H1 (cell line): ENCODE results near the gene SMIM13. TPM values are rescaled to one million over a fixed set of nuclear protein-coding genes. Genes with fewer than 3 reads are reported as not detected.

ENCODE experiments used
- CTCF ChIA-PET: fragments of 300-600 bp; sonication (Branson Sonifier 250); formaldehyde crosslinking; loops from one replicate; lab custom pipeline; 2021; ENCODE audit not compliant: partially characterized antibody; lab: Charles Lee
- POLR2A ChIA-PET: fragments of 300-600 bp; sonication (Branson Sonifier 250); formaldehyde crosslinking; loops from one replicate; lab custom pipeline; 2021; ENCODE audit warnings: inconsistent platforms; ENCODE audit not compliant: partially characterized antibody; lab: Charles Lee
- DNase-seq, 2 experiments: peaks; one replicate each; pipeline versions ENCODE4 v3.0.0 to v3.0.0-alpha.2; 2010 to 2022; ENCODE audit warnings: low spot score in 2 of 2, low read depth in 1 of 2, mixed read lengths in 1 of 2
- FAIRE-seq: peaks from 2 replicates; lab custom pipeline; 2011; peaks lifted over from hg19 to GRCh38; lab: Jason Lieb, UNC
- H2AFZ ChIP-seq: 2 replicates; pipeline ENCODE4 v1.8.1; 2012; ENCODE audit warnings: low read length, inconsistent platforms
- H2AK5ac ChIP-seq: 2 replicates; pipeline ENCODE4 v1.6.1; 2013; ENCODE audit warnings: low read depth, low read length
- H2BK120ac ChIP-seq: replicated peaks from 2 replicates; pipeline ENCODE3; 2013; ENCODE audit warnings: low read depth, low read length, inconsistent platforms
- H2BK12ac ChIP-seq: 2 replicates; pipeline ENCODE4 v1.6.1; 2013; ENCODE audit warnings: low read depth, low read length
- H2BK15ac ChIP-seq: 2 replicates; pipeline ENCODE4 v1.6.1; 2013; ENCODE audit warnings: low read length
- H2BK20ac ChIP-seq: 2 replicates; pipeline ENCODE4 v1.6.1; 2013; ENCODE audit warnings: low read length
- H2BK5ac ChIP-seq: 2 replicates; pipeline ENCODE4 v1.6.1; 2013; ENCODE audit warnings: low read depth, low read length
- H3K14ac ChIP-seq: 2 replicates; pipeline ENCODE4 v1.6.1; 2013; ENCODE audit warnings: inconsistent platforms; ENCODE audit not compliant: insufficient read length
- H3K18ac ChIP-seq: 2 replicates; pipeline ENCODE4 v1.6.1; 2013; ENCODE audit warnings: low read length; ENCODE audit errors: extremely low read depth
- H3K23ac ChIP-seq: 2 replicates; pipeline ENCODE4 v1.6.1; 2013; ENCODE audit warnings: inconsistent platforms; ENCODE audit not compliant: insufficient read length
- H3K23me2 ChIP-seq: 2 replicates; pipeline ENCODE4 v1.6.1; 2013; ENCODE audit warnings: low read depth, low read length
- H3K27ac ChIP-seq: 2 replicates; pipeline ENCODE4 v1.6.1; 2011; ENCODE audit warnings: low read depth, low read length, inconsistent platforms
- H3K27me3 ChIP-seq, 4 experiments: replicated peaks in 1 of 4; 1 replicate in 1 of 4; 2 replicates in 3 of 4; pipeline versions ENCODE4 v1.6.1 to v1.8.1; 2011 to 2013; ENCODE audit warnings: low read length in 3 of 4, mild to moderate bottlenecking in 3 of 4, inconsistent platforms in 2 of 4, mixed read lengths in 2 of 4, moderate library complexity in 1 of 4; ENCODE audit not compliant: control insufficient read depth in 3 of 4, insufficient read depth in 3 of 4; ENCODE audit errors: extremely low read depth in 1 of 4
- H3K36me3 ChIP-seq, 4 experiments: 2 replicates each; pipeline versions ENCODE4 v1.6.1 to v1.8.1; 2011 to 2013; ENCODE audit warnings: mild to moderate bottlenecking in 4 of 4, low read length in 3 of 4, moderate library complexity in 2 of 4, control low read depth in 1 of 4, inconsistent platforms in 1 of 4; ENCODE audit not compliant: insufficient read depth in 4 of 4, control insufficient read depth in 2 of 4
- H3K4ac ChIP-seq: replicated peaks from 2 replicates; pipeline ENCODE3; 2013; ENCODE audit warnings: low read length, low read depth, mixed read lengths, inconsistent platforms; ENCODE audit not compliant: insufficient read length
- H3K4me1 ChIP-seq, 4 experiments: replicated peaks in 1 of 4; 1 replicate in 1 of 4; 2 replicates in 3 of 4; pipeline versions ENCODE4 v1.6.1 to v1.8.1; 2011 to 2013; ENCODE audit warnings: low read length in 3 of 4, inconsistent platforms in 2 of 4, mixed read lengths in 1 of 4; ENCODE audit not compliant: insufficient read depth in 4 of 4, control insufficient read depth in 3 of 4
- H3K4me2 ChIP-seq, 2 experiments: 2 replicates each; pipeline versions ENCODE4 v1.6.1 to v1.8.1; 2011 to 2013; ENCODE audit warnings: low read depth in 2 of 2, low read length in 2 of 2, control low read depth in 1 of 2, inconsistent platforms in 1 of 2, mild to moderate bottlenecking in 1 of 2; ENCODE audit not compliant: insufficient read depth in 1 of 2
- H3K4me3 ChIP-seq, 4 experiments: fragments of 200-600, 300-600 bp in 1 of 4; sonication (generic), shearing (Covaris generic), sonication (Bioruptor Twin) in 1 of 4; 2 replicates each; pipeline versions ENCODE4 v1.5.1 to v1.8.1; 2011 to 2016; ENCODE audit warnings: low read length in 4 of 4, low read depth in 3 of 4, control low read depth in 2 of 4, inconsistent platforms in 2 of 4, mild to moderate bottlenecking in 2 of 4, mixed read lengths in 1 of 4, moderate library complexity in 1 of 4; ENCODE audit not compliant: insufficient read depth in 2 of 4; ENCODE audit errors: extremely low read depth in 1 of 4
- H3K56ac ChIP-seq: replicated peaks from 2 replicates; pipeline ENCODE3; 2013; ENCODE audit warnings: low read depth, mild to moderate bottlenecking, mixed read lengths, low read length, inconsistent platforms; ENCODE audit not compliant: insufficient read length
- H3K79me1 ChIP-seq: 2 replicates; pipeline ENCODE4 v1.6.1; 2013; ENCODE audit warnings: low read depth, low read length, control low read depth
- H3K79me2 ChIP-seq, 2 experiments: 2 replicates each; pipeline versions ENCODE4 v1.6.1 to v1.8.1; 2012 to 2013; ENCODE audit warnings: low read length in 2 of 2, mild to moderate bottlenecking in 2 of 2, inconsistent platforms in 1 of 2; ENCODE audit not compliant: insufficient read depth in 2 of 2, control insufficient read depth in 1 of 2
- H3K9ac ChIP-seq, 4 experiments: replicated peaks in 1 of 4; 1 replicate in 1 of 4; 2 replicates in 3 of 4; pipeline versions ENCODE4 v1.6.1 to v1.8.1; 2011 to 2013; ENCODE audit warnings: low read depth in 3 of 4, low read length in 3 of 4, control low read depth in 2 of 4, mild to moderate bottlenecking in 2 of 4, moderate library complexity in 2 of 4, inconsistent platforms in 1 of 4; ENCODE audit errors: extremely low read depth in 1 of 4
- H3K9me3 ChIP-seq, 2 experiments: 2 replicates each; pipeline versions ENCODE4 v1.6.1 to v1.8.1; 2012 to 2013; ENCODE audit warnings: mild to moderate bottlenecking in 2 of 2, moderate library complexity in 2 of 2, control low read depth in 1 of 2, inconsistent platforms in 1 of 2, low read depth in 1 of 2, low read length in 1 of 2, mixed read lengths in 1 of 2; ENCODE audit not compliant: insufficient read depth in 2 of 2
- H4K20me1 ChIP-seq, 2 experiments: replicated peaks in 1 of 2; 2 replicates each; pipeline versions ENCODE3 to v1.8.1; 2011 to 2013; ENCODE audit warnings: inconsistent platforms in 2 of 2, low read length in 2 of 2, mild to moderate bottlenecking in 1 of 2; ENCODE audit not compliant: insufficient read depth in 2 of 2, control insufficient read depth in 1 of 2
- H4K5ac ChIP-seq: 2 replicates; pipeline ENCODE4 v1.6.1; 2013; ENCODE audit warnings: low read length, low read depth, mixed read lengths, inconsistent platforms; ENCODE audit not compliant: insufficient read length
- H4K8ac ChIP-seq: 2 replicates; pipeline ENCODE4 v1.8.0; 2013; ENCODE audit warnings: mild to moderate bottlenecking, moderate library complexity, low read length, inconsistent platforms; ENCODE audit not compliant: insufficient read depth; ENCODE audit errors: extremely low read depth
- H4K91ac ChIP-seq: replicated peaks from 2 replicates; pipeline ENCODE3; 2013; ENCODE audit warnings: low read length, mixed read lengths, inconsistent platforms; ENCODE audit not compliant: insufficient read length
- BCL11A ChIP-seq, 2 experiments: IDR thresholded peaks; one replicate each; pipeline ENCODE4 v1.6.1; 2011; ENCODE audit warnings: low read depth in 2 of 2, low read length in 2 of 2, mild to moderate bottlenecking in 2 of 2
- CHD1 ChIP-seq: IDR thresholded peaks from 2 replicates; pipeline ENCODE4 v1.6.1; 2012; ENCODE audit warnings: low read depth, low read length, improper control_type of control experiment
- CREB1 ChIP-seq: IDR thresholded peaks from 2 replicates; pipeline ENCODE4 v1.6.1; 2012; ENCODE audit warnings: inconsistent platforms
- EGR1 ChIP-seq: IDR thresholded peaks from 2 replicates; pipeline ENCODE4 v1.6.1; 2011; ENCODE audit warnings: low read depth, low read length, borderline replicate concordance
- RBBP5 ChIP-seq: IDR thresholded peaks from 2 replicates; pipeline ENCODE4 v1.7.1; 2012; ENCODE audit warnings: low read depth, mild to moderate bottlenecking, inconsistent platforms, low read length, moderate library complexity, borderline replicate concordance
- SIRT6 ChIP-seq: IDR thresholded peaks from one replicate; pipeline ENCODE4 v1.7.1; 2012; ENCODE audit warnings: low read length, inconsistent platforms
- SP1 ChIP-seq: IDR thresholded peaks from 2 replicates; pipeline ENCODE4 v1.6.1; 2011; ENCODE audit warnings: low read depth, low read length
- SP4 ChIP-seq: IDR thresholded peaks from 2 replicates; pipeline ENCODE4 v1.6.1; 2012; ENCODE audit warnings: low read length, inconsistent platforms
- SUZ12 ChIP-seq: fragments of 200-600 bp; sonication (generic); IDR thresholded peaks from 2 replicates; pipeline ENCODE4 v1.6.1; 2012; ENCODE audit warnings: mild to moderate bottlenecking, inconsistent platforms, low read length, moderate library complexity, mixed read lengths
- TBP ChIP-seq: IDR thresholded peaks from 2 replicates; pipeline ENCODE4 v1.6.1; 2011; ENCODE audit warnings: low read depth, low read length, improper control_type of control experiment
- WGBS, 2 experiments: shearing (Covaris generic) in 1 of 2; methylation state at CpG; one replicate each; pipeline versions ENCODE4 v1.1.6 to v1.1.7; 2013 to 2015; ENCODE audit warnings: low lambda C conversion rate in 2 of 2, mixed read lengths in 2 of 2, inconsistent platforms in 1 of 2, low coverage in 1 of 2, missing lambda C conversion rate in 1 of 2; ENCODE audit not compliant: insufficient replicate concordance in 2 of 2, insufficient coverage in 1 of 2, insufficient read length in 1 of 2; ENCODE audit errors: extremely low coverage in 1 of 2, missing lambda C conversion rate in 1 of 2; 5-methylcytosine and 5-hydroxymethylcytosine counted together
- polyA plus RNA-seq, 7 experiments: library from polyadenylated mRNA; depleted of rRNA in 3 of 7; stranded (reverse) in 5 of 7; unstranded in 2 of 7; fragments of >200 nt in 5 of 7; fragments of 200-250 nt in 2 of 7; gene quantifications; 1 replicate in 5 of 7; 2 replicates in 1 of 7; 4 replicates in 1 of 7; pipeline versions ENCODE4 v1.2.1 to v1.2.3, GENCODE V29; 2011 to 2013; ENCODE audit warnings: missing spikeins in 2 of 7, mixed read lengths in 2 of 7
- total RNA-seq: library from RNA; stranded (reverse); fragmentation: NEBNext Ultra II Directional; extraction: Animal tissue kit (Norgen Biotek cat#: 25700); gene quantifications from 2 replicates; pipeline ENCODE4 v1.2.1, GENCODE V29; 2021
- TF ChIP-seq, protein P1 (sequence below): IDR thresholded peaks from 2 replicates; pipeline ENCODE4 v1.6.1; 2011; ENCODE audit warnings: low read length, improper control_type of control experiment
- TF ChIP-seq, protein P2 (sequence below), 3 experiments: IDR thresholded peaks; 1 replicate in 2 of 3; 2 replicates in 1 of 3; pipeline versions ENCODE4 v1.5.1 to v1.6.1; 2011; ENCODE audit warnings: low read length in 3 of 3, mild to moderate bottlenecking in 3 of 3, inconsistent platforms in 2 of 3, low read depth in 1 of 3, moderate library complexity in 1 of 3; ENCODE audit not compliant: insufficient read depth in 1 of 3; ENCODE audit errors: control extremely low read depth in 1 of 3

The SMIM13 gene
- total and polyA plus RNA-seq, 2 of the 8 experiments (the other 6 are each of a cell fraction or from before 2014, with no cell fraction given), result 1.7 to 10.6 TPM

DNA sequence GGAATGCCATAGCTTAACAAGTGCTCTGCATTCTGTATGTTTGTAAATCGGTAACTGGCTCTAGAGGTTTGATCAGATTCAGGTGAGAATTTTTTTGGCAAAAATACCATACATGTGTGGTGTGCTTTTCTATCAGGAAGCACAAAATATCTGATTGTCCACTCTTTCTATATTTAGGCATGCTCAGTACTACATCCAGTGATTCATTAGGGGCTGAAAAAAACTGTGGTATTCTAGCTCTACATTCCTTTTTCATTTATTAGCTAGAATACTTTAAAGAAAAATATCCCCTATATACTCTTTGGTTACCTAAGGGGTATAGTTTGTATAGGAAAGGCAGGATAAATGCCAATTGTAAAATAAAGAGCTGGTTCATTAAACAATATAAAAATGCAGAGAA lies 38.9 kb upstream of the SMIM13 start:
- no peaks in the 10 kb centered on the region for H3K79me1 ChIP-seq
- CTCF ChIA-PET, result interaction anchor here (0.8 to 5.4 kb wide), 5 partner anchors 11 to 103 kb away, joined by 3 to 34 read pairs (median 9); partner anchors contain the start of gene ELOVL2
- no peak overlapping the region for H2AK5ac ChIP-seq
- no peak overlapping the region for H3K4me3 ChIP-seq
- no peak overlapping the region for H3K27ac ChIP-seq
- H4K91ac ChIP-seq, result no peak overlapping the region
- H3K4me2 ChIP-seq, result no peak overlapping the region
- no peak overlapping the region for H3K23ac ChIP-seq
- H3K4ac ChIP-seq, result no peak overlapping the region
- no peak for FAIRE-seq
- H2BK15ac ChIP-seq, result no peak overlapping the region
- WGBS, 2 experiments, result 96% methylated on average over 1 of the region's 1 CpG; no CpG with 5 or more reads in 1 of the 2 experiments
- H4K20me1 ChIP-seq, result no peaks in the 10 kb centered on the region
- H3K27me3 ChIP-seq, result peaks cover 0 to 1% (median 0%) of the 10 kb centered on the region in 4 experiments; a peak in 1 of 7 replicates
- no peak overlapping the region for H2BK5ac ChIP-seq
- no peak overlapping the region for H2BK120ac ChIP-seq
- H4K5ac ChIP-seq, result no peak overlapping the region
- H2AFZ ChIP-seq, result no peak overlapping the region
- H4K8ac ChIP-seq, result no peak overlapping the region
- H2BK12ac ChIP-seq, result no peak overlapping the region
- DNase-seq, result no peak
- no peak overlapping the region for H3K14ac ChIP-seq
- no peaks in the 10 kb centered on the region for H3K9me3 ChIP-seq
- H3K9ac ChIP-seq, result no peak overlapping the region
- no peaks in the 10 kb centered on the region for H3K36me3 ChIP-seq
- H3K56ac ChIP-seq, result no peak overlapping the region
- H3K79me2 ChIP-seq, result no peaks in the 10 kb centered on the region
- no peaks in the 10 kb centered on the region for H3K4me1 ChIP-seq
- H3K23me2 ChIP-seq, result no peaks in the 10 kb centered on the region
- no peak overlapping the region for H2BK20ac ChIP-seq
- POLR2A ChIA-PET, result interaction anchor here (0.6 kb wide), 1 partner anchor 133 kb away, joined by 3 read pairs; no protein-coding TSS in a partner anchor
- no peak overlapping the region for H3K18ac ChIP-seq
- no peak for TF ChIP-seq SUZ12
- TF ChIP-seq EGR1, result no peak
- TF ChIP-seq CREB1, result no peak
- no peak for TF ChIP-seq SP1
- TF ChIP-seq, protein P1, sequence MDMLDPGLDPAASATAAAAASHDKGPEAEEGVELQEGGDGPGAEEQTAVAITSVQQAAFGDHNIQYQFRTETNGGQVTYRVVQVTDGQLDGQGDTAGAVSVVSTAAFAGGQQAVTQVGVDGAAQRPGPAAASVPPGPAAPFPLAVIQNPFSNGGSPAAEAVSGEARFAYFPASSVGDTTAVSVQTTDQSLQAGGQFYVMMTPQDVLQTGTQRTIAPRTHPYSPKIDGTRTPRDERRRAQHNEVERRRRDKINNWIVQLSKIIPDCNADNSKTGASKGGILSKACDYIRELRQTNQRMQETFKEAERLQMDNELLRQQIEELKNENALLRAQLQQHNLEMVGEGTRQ, result no peak
- TF ChIP-seq SP4, result no peak
- TF ChIP-seq, protein P2, sequence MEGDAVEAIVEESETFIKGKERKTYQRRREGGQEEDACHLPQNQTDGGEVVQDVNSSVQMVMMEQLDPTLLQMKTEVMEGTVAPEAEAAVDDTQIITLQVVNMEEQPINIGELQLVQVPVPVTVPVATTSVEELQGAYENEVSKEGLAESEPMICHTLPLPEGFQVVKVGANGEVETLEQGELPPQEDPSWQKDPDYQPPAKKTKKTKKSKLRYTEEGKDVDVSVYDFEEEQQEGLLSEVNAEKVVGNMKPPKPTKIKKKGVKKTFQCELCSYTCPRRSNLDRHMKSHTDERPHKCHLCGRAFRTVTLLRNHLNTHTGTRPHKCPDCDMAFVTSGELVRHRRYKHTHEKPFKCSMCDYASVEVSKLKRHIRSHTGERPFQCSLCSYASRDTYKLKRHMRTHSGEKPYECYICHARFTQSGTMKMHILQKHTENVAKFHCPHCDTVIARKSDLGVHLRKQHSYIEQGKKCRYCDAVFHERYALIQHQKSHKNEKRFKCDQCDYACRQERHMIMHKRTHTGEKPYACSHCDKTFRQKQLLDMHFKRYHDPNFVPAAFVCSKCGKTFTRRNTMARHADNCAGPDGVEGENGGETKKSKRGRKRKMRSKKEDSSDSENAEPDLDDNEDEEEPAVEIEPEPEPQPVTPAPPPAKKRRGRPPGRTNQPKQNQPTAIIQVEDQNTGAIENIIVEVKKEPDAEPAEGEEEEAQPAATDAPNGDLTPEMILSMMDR (IDR thresholded peaks at IDR 0.05; ENCODE audit: control extremely low read depth in 1 of 3, insufficient read depth in 1 of 3, low read depth in 1 of 3, low read length in 3 of 3), result no peak
- TF ChIP-seq RBBP5, result no peak
- no peak for TF ChIP-seq TBP
- no peak for TF ChIP-seq CHD1
- TF ChIP-seq SIRT6, result no peak
- no peak for TF ChIP-seq BCL11A (IDR thresholded peaks at IDR 0.05; ENCODE audit: low read depth in 2 of 2, low read length in 2 of 2)
